Retinal pigment epithelial cell (primary cell): ENCODE data around the gene TBC1D4.

ENCODE experiments used
- DNase-seq: peaks from one replicate; pipeline ENCODE4 v3.0.0-alpha.2; 2010; ENCODE audit warnings: low read depth
- H3K4me3 ChIP-seq: 2 replicates; pipeline ENCODE4 v1.5.1; 2011; ENCODE audit warnings: mild to moderate bottlenecking, low read length, control low read depth, moderate library complexity
- CTCF ChIP-seq: conservative IDR thresholded peaks from 2 replicates; pipeline ENCODE4 v1.5.1; 2011; ENCODE audit warnings: low read depth, low read length, control low read depth, inconsistent platforms

TBC1D4 gene

GRCh38 chr13:75418186-75418843 is 63.7 kb downstream of the TBC1D4 start:
- TF ChIP-seq CTCF = no peak
- H3K4me3 ChIP-seq = no peak overlapping the region
- DNase-seq = no peak

GRCh38 chr13:75417656-75418055 is 64.3 kb downstream of the TBC1D4 start:
- no peak for DNase-seq
- TF ChIP-seq CTCF = no peak
- no peak overlapping the region for H3K4me3 ChIP-seq

GRCh38 chr13:75417012-75417384 is 65.0 kb downstream of the TBC1D4 start:
- no peak overlapping the region for H3K4me3 ChIP-seq
- no peak for DNase-seq
- TF ChIP-seq CTCF = no peak

GRCh38 chr13:75416327-75417011 is 65.5 kb downstream of the TBC1D4 start:
- H3K4me3 ChIP-seq = no peak overlapping the region
- no peak for DNase-seq
- TF ChIP-seq CTCF = no peak

- no peak overlapping the region for H3K4me3 ChIP-seq
- peak; percentile 10 for DNase-seq
- no peak for TF ChIP-seq CTCF
Measured at GRCh38 chr13:75415694-75416093, 66.3 kb downstream of the TBC1D4 start.

GRCh38 chr13:75415171-75415570 is 66.8 kb downstream of the TBC1D4 start:
- no peak for DNase-seq
- no peak overlapping the region for H3K4me3 ChIP-seq
- no peak for TF ChIP-seq CTCF
